ENCODE measurements around the gene SRRM3. TPM values are rescaled to one million over a fixed set of nuclear protein-coding genes. Genes with fewer than 3 reads are reported as not detected.

Gene SRRM3
- total RNA-seq, 2 experiments from 2014 or later, result not detected

GRCh38 chr7:76198202-76198601 lies 3.5 kb upstream of the SRRM3 start:
- no peak overlapping the region for H2AFZ ChIP-seq (ENCODE audit: low read length)
- intact Hi-C loops (cut with micrococcal nuclease; ENCODE audit: unreplicated experiment), result no loop called here
- no peaks in the 10 kb centered on the region for H3K4me1 ChIP-seq (ENCODE audit: insufficient read depth, low read length, poor library complexity, severe bottlenecking)
- no peak overlapping the region for H3K4me2 ChIP-seq (ENCODE audit: low read length)
- no peak for TF ChIP-seq EZH2phosphoT487 (IDR thresholded peaks at IDR 0.05; ENCODE audit: borderline replicate concordance, low read depth, low read length)
- H3K36me3 ChIP-seq (ENCODE audit: insufficient read depth, low read length), result no peaks in the 10 kb centered on the region
- BruUV-seq (replicated peaks), result no TSS peak
- H3K4me3 ChIP-seq (ENCODE audit: low read depth, low read length, poor library complexity, severe bottlenecking), result no peak overlapping the region
- POLR2A ChIA-PET, result interaction anchor here (1.9 kb wide), 1 partner anchor 114 kb away, joined by 6 read pairs; no protein-coding TSS in a partner anchor
- DNase-seq (ENCODE audit: low spot score), result no peak
- H3K79me2 ChIP-seq (ENCODE audit: insufficient read depth, low read depth, low read length), result no peaks in the 10 kb centered on the region
- no peak overlapping the region for H3K27ac ChIP-seq (ENCODE audit: low read depth, low read length, poor library complexity, severe bottlenecking)
- no peaks in the 10 kb centered on the region for H4K20me1 ChIP-seq (ENCODE audit: insufficient read depth, low read length)
- H3K9me3 ChIP-seq (ENCODE audit: low read length), result no peaks in the 10 kb centered on the region
- H3K9me2 ChIP-seq (ENCODE audit: insufficient read depth, low read length), result no peaks in the 10 kb centered on the region
- CTCF ChIA-PET (ENCODE audit: unreplicated experiment), result no interaction called here

- DNase-seq (ENCODE audit: low spot score), result no peak
- Histone ChIP-seq H3K36me3 (ENCODE audit: insufficient read depth, low read length) (no peaks in the 10 kb centered on the region), H2AFZ (ENCODE audit: low read length) (no peak overlapping the region), H3K9me3 (ENCODE audit: low read length) (no peaks in the 10 kb centered on the region), H3K79me2 (ENCODE audit: insufficient read depth, low read depth, low read length) (no peaks in the 10 kb centered on the region), H3K4me3 (ENCODE audit: low read depth, low read length, poor library complexity, severe bottlenecking) (no peak overlapping the region), H3K4me2 (ENCODE audit: low read length) (no peak overlapping the region), H4K20me1 (ENCODE audit: insufficient read depth, low read length) (no peaks in the 10 kb centered on the region), H3K9me2 (ENCODE audit: insufficient read depth, low read length) (no peaks in the 10 kb centered on the region), H3K27ac (ENCODE audit: low read depth, low read length, poor library complexity, severe bottlenecking) (no peak overlapping the region), H3K4me1 (ENCODE audit: insufficient read depth, low read length, poor library complexity, severe bottlenecking) (no peaks in the 10 kb centered on the region)
- POLR2A ChIA-PET, result no interaction called here
- intact Hi-C loops (cut with micrococcal nuclease; ENCODE audit: unreplicated experiment), result no loop called here
- TF ChIP-seq EZH2phosphoT487 (IDR thresholded peaks at IDR 0.05; ENCODE audit: borderline replicate concordance, low read depth, low read length), result no peak
- TF ChIP-seq CTCF (conservative IDR thresholded peaks at IDR 0.05; ENCODE audit: low read length), result no peak
- CTCF ChIA-PET (ENCODE audit: unreplicated experiment), result no interaction called here
- no TSS peak for BruUV-seq (replicated peaks)
Observed at GRCh38 chr7:76202666-76203030, 952 bp downstream of the SRRM3 start.

GRCh38 chr7:76204147-76204546 lies 2.5 kb downstream of the SRRM3 start:
- CTCF ChIA-PET (ENCODE audit: unreplicated experiment), result interaction anchor here (0.6 kb wide), 1 partner anchor 197 kb away, joined by 3 read pairs; no protein-coding TSS in a partner anchor
- Histone ChIP-seq H3K27ac (ENCODE audit: low read depth, low read length, poor library complexity, severe bottlenecking) (no peak overlapping the region), H3K79me2 (ENCODE audit: insufficient read depth, low read depth, low read length) (no peaks in the 10 kb centered on the region), H3K4me1 (ENCODE audit: insufficient read depth, low read length, poor library complexity, severe bottlenecking) (no peaks in the 10 kb centered on the region), H3K4me2 (ENCODE audit: low read length) (no peak overlapping the region), H3K9me3 (ENCODE audit: low read length) (no peaks in the 10 kb centered on the region), H3K36me3 (ENCODE audit: insufficient read depth, low read length) (no peaks in the 10 kb centered on the region), H4K20me1 (ENCODE audit: insufficient read depth, low read length) (no peaks in the 10 kb centered on the region), H2AFZ (ENCODE audit: low read length) (no peak overlapping the region), H3K4me3 (ENCODE audit: low read depth, low read length, poor library complexity, severe bottlenecking) (no peak overlapping the region), H3K9me2 (ENCODE audit: insufficient read depth, low read length) (no peaks in the 10 kb centered on the region)
- POLR2A ChIA-PET, result no interaction called here
- intact Hi-C loops (cut with micrococcal nuclease; ENCODE audit: unreplicated experiment), result no loop called here
- BruUV-seq (replicated peaks), result no TSS peak
- TF ChIP-seq EZH2phosphoT487 (IDR thresholded peaks at IDR 0.05; ENCODE audit: borderline replicate concordance, low read depth, low read length) (no peak), CTCF (conservative IDR thresholded peaks at IDR 0.05; ENCODE audit: low read length) (no peak)
- no peak for DNase-seq (ENCODE audit: low spot score)
